Measurements from ENCODE around the gene SCAPER. TPM values are rescaled to one million over a fixed set of nuclear protein-coding genes. Genes with fewer than 3 reads are reported as not detected.

Gene SCAPER
- total and polyA plus RNA-seq, 2 of the 4 experiments (the other 2 are of a cell fraction), result 2.9 to 9.7 TPM

DNA sequence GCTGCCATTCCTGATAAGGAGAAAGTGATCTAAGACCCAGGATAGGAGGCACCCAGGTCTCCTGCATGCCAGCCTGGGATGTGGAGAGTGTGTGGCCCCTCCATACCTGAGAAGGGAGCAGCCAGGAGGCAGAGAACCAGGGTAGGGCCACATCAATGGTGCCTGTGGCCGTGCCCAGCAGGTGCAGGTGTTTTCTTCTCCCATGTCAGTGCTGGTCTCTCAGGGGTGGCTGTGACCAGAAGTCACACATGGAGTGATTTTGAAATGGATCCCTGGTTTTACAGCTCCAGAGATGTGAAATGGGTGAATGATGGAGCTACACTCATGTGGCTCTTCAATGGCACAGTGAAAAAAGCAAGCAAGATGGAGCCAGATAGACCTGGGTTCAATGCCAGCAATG is 571.8 kb downstream of the SCAPER start:
- Histone ChIP-seq H2BK20ac (ENCODE audit: low read depth, low read length) (no peak overlapping the region), H2BK5ac (ENCODE audit: low read depth, low read length, poor library complexity, severe bottlenecking) (no peak overlapping the region), H3K14ac (replicated peaks; ENCODE audit: low read depth, low read length) (no peak overlapping the region), H2AFZ (replicated peaks; ENCODE audit: low read length, poor library complexity) (no peak overlapping the region), H2BK120ac (ENCODE audit: low read depth, low read length) (no peak overlapping the region), H3K79me1 (ENCODE audit: low read depth in 1 of 2, low read length in 2 of 2) (peaks cover 0 to 7% of the 10 kb centered on the region in 2 experiments; a peak in 2 of 4 replicates), H3K9me1 (ENCODE audit: insufficient read depth, low read length) (peaks cover 3% of the 10 kb centered on the region; the same call in 1 of the 2 replicates), H4K91ac (ENCODE audit: insufficient read depth, low read depth, low read length) (no peak overlapping the region), H4K5ac (ENCODE audit: low read depth, low read length) (no peak overlapping the region), H4K20me1 (ENCODE audit: insufficient read depth, low read length) (no peaks in the 10 kb centered on the region; the same call in 1 of the 2 replicates), H3K27ac (ENCODE audit: insufficient read depth, low read length) (no peak overlapping the region), H3K36me3 (ENCODE audit: control insufficient read depth, insufficient read depth, low read length) (peaks cover 1% of the 10 kb centered on the region; the same call in 1 of the 2 replicates), H3K9me3 (ENCODE audit: control insufficient read depth, insufficient read depth, low read length) (no peaks in the 10 kb centered on the region), H3K9ac (ENCODE audit: low read depth, low read length) (no peak overlapping the region), H3K27me3 (ENCODE audit: control insufficient read depth, insufficient read depth, low read length) (no peaks in the 10 kb centered on the region), H3K4me2 (ENCODE audit: low read depth, low read length) (no peak overlapping the region), H4K8ac (ENCODE audit: low read depth in 2 of 2, low read length in 2 of 2) (no peak overlapping the region), H3K4me1 (ENCODE audit: control insufficient read depth, insufficient read depth, low read length) (peaks cover 6% of the 10 kb centered on the region), H3K4ac (ENCODE audit: low read depth, low read length) (no peak overlapping the region), H3K56ac (ENCODE audit: extremely low read depth, insufficient read depth, low read length) (no peak overlapping the region), H2AK9ac (replicated peaks; ENCODE audit: low read depth, low read length, poor library complexity) (no peak overlapping the region), H3K4me3 (ENCODE audit: insufficient read depth, low read depth, low read length) (no peak overlapping the region), H3K23ac (ENCODE audit: low read depth, low read length) (no peak overlapping the region), H2BK15ac (ENCODE audit: low read depth, low read length) (no peak overlapping the region), H3K18ac (ENCODE audit: low read depth, low read length) (no peak overlapping the region), H2AK5ac (ENCODE audit: low read depth, low read length) (no peak overlapping the region)
- CTCF ChIA-PET, result no interaction called here
- intact Hi-C loops (cut with micrococcal nuclease) (no loop called here), in situ Hi-C loops (cut with MboI; ENCODE audit: low sequenced_read_pairs) (loop anchor here (5.0 kb wide), 1 partner anchor 136 kb away; no protein-coding TSS in a partner anchor), dilution Hi-C loops (cut with HindIII; ENCODE audit: low sequenced_read_pairs, unreplicated experiment) (no loop called here)
- WGBS, 2 experiments (ENCODE audit: extremely low coverage in 2 of 2, insufficient read length in 1 of 2), result no CpG with 5 or more reads among the region's 1 CpG
- ATAC-seq (ENCODE audit: low read depth) (no peak), DNase-seq (no peak)
- POLR2A ChIA-PET (ENCODE audit: unreplicated experiment), result no interaction called here
- TF ChIP-seq MXI1 (IDR thresholded peaks at IDR 0.05; ENCODE audit: borderline replicate concordance, low read depth, low read length) (no peak), NFE2L2 (IDR thresholded peaks at IDR 0.05; ENCODE audit: low read depth, low read length) (no peak), RAD21 (IDR thresholded peaks at IDR 0.05; ENCODE audit: low read length) (no peak), MAZ (IDR thresholded peaks at IDR 0.05; ENCODE audit: borderline replicate concordance, low read depth, low read length) (no peak), CTCF (conservative IDR thresholded peaks at IDR 0.05; ENCODE audit: low read depth, low read length) (no peak), RFX5 (IDR thresholded peaks at IDR 0.05; ENCODE audit: low read depth, low read length) (no peak)
- no TSS peak for BruUV-seq (replicated peaks)
